Embryonic facial prominence (tissue), 1 donor: Measurements from ENCODE around the gene LRRFIP1.
"Not testable (repeated sequence)": the region's sequence is repeated elsewhere in the genome, so short reads cannot be mapped to it uniquely, and the experiment has no call there.

Source experiments
- DNase-seq: peaks from one replicate; pipeline ENCODE4 v3.0.0-alpha.2; 2016; ENCODE audit errors: extremely low spot score

Gene LRRFIP1

GRCh38 chr2:237597196-237598145, 29.9 kb upstream of the LRRFIP1 start:
- no peak for DNase-seq

- no peak for DNase-seq
These were observed 28.7 kb upstream of the LRRFIP1 start for GRCh38 chr2:237598468-237599208.

GRCh38 chr2:237599465-237600110, 27.8 kb upstream of the LRRFIP1 start:
- no peak for DNase-seq

GRCh38 chr2:237600205-237600846, 27.1 kb upstream of the LRRFIP1 start:
- DNase-seq = no peak

GRCh38 chr2:237601453-237602116, 25.8 kb upstream of the LRRFIP1 start:
- no peak for DNase-seq

- DNase-seq = no peak
These were observed 25.0 kb upstream of the LRRFIP1 start for GRCh38 chr2:237602409-237602808.

GRCh38 chr2:237603049-237603717, 24.2 kb upstream of the LRRFIP1 start:
- no peak for DNase-seq

GRCh38 chr2:237603718-237604362, 23.5 kb upstream of the LRRFIP1 start:
- DNase-seq = peak; percentile 38

GRCh38 chr2:237604391-237604790, 23.0 kb upstream of the LRRFIP1 start:
- no peak for DNase-seq

- DNase-seq = no peak
These were observed 22.4 kb upstream of the LRRFIP1 start for GRCh38 chr2:237604960-237605359.

- DNase-seq = not testable (repeated sequence)
These were observed 20.9 kb upstream of the LRRFIP1 start for GRCh38 chr2:237606522-237606921.

GRCh38 chr2:237612527-237613357, 14.6 kb upstream of the LRRFIP1 start:
- no peak for DNase-seq

- DNase-seq = no peak
These were observed 13.7 kb upstream of the LRRFIP1 start for GRCh38 chr2:237613679-237614078.

- no peak for DNase-seq
These were observed 13.2 kb upstream of the LRRFIP1 start for GRCh38 chr2:237614151-237614720.

- no peak for DNase-seq
These were observed 11.6 kb upstream of the LRRFIP1 start for GRCh38 chr2:237615631-237616249.

- DNase-seq = no peak
These were observed 11.0 kb upstream of the LRRFIP1 start for GRCh38 chr2:237616373-237616733.

GRCh38 chr2:237616734-237617586, 10.4 kb upstream of the LRRFIP1 start:
- DNase-seq = peak; percentile 79

GRCh38 chr2:237617587-237617982, 9.8 kb upstream of the LRRFIP1 start:
- no peak for DNase-seq
